Subcutaneous adipose tissue (tissue), 4 donors: ENCODE results near the gene GALR3. TPM values are rescaled to one million over a fixed set of nuclear protein-coding genes. Genes with fewer than 3 reads are reported as not detected.

Experiments used
- total RNA-seq, 4 donors: library from RNA; depleted of rRNA; stranded (reverse); fragments of >200 nt; gene quantifications; one replicate each; pipeline ENCODE4 v1.1.0, GENCODE V29; 2016
- TF ChIP-seq, protein P1 (sequence below): fragments of 450-650 bp; IDR thresholded peaks from one replicate; pipeline ENCODE4 v1.5.1; 2016; ENCODE audit warnings: low read depth, mild to moderate bottlenecking, control low read depth, antibody characterized with exemption, moderate library complexity

Gene GALR3
- total RNA-seq, 4 donors from 2014 or later, result not detected

DNA sequence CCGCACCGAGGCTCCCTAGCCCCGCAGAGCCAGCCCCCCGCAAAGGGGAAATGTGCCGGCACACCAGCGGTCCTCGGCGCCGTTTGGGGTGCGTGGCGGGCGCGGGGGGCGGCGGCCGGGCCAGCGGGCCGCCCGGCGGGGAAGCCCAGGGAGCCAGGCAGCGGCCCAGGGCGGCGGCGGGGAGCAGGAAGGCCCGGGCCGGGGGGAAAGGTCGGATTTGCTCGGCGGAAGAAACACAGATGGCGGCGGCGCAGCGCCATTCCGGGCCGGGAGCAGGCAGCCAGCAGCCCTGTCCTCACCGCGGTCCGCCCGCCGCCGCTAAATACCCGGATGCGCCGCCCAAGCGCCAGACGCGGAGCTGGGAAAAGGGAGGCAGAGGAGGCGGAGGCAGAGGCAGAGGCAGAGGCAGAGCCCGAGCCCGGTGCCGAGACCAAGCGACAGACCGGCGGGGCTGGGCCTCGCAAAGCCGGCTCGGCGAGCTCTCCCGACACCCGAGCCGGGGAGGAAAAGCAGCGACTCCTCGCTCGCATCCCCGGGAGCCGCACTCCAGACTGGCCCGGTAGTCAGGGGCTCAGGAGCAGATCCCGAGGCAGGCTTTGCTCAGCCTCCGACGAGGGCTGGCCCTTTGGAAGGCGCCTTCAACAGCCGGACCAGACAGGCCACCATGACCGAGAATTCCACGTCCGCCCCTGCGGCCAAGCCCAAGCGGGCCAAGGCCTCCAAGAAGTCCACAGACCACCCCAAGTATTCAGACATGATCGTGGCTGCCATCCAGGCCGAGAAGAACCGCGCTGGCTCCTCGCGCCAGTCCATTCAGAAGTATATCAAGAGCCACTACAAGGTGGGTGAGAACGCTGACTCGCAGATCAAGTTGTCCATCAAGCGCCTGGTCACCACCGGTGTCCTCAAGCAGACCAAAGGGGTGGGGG, 18.0 kb upstream of the GALR3 start:
- TF ChIP-seq, protein P1, sequence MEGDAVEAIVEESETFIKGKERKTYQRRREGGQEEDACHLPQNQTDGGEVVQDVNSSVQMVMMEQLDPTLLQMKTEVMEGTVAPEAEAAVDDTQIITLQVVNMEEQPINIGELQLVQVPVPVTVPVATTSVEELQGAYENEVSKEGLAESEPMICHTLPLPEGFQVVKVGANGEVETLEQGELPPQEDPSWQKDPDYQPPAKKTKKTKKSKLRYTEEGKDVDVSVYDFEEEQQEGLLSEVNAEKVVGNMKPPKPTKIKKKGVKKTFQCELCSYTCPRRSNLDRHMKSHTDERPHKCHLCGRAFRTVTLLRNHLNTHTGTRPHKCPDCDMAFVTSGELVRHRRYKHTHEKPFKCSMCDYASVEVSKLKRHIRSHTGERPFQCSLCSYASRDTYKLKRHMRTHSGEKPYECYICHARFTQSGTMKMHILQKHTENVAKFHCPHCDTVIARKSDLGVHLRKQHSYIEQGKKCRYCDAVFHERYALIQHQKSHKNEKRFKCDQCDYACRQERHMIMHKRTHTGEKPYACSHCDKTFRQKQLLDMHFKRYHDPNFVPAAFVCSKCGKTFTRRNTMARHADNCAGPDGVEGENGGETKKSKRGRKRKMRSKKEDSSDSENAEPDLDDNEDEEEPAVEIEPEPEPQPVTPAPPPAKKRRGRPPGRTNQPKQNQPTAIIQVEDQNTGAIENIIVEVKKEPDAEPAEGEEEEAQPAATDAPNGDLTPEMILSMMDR, result no peak

DNA sequence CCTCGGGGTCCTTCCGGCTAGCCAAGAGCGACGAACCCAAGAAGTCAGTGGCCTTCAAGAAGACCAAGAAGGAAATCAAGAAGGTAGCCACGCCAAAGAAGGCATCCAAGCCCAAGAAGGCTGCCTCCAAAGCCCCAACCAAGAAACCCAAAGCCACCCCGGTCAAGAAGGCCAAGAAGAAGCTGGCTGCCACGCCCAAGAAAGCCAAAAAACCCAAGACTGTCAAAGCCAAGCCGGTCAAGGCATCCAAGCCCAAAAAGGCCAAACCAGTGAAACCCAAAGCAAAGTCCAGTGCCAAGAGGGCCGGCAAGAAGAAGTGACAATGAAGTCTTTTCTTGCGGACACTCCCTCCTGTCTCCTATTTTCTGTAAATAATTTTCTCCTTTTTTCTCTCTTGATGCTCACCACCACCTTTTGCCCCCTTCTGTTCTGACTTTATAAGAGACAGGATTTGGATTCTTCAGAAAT, 17.3 kb upstream of the GALR3 start:
- TF ChIP-seq, protein P1, result no peak

DNA sequence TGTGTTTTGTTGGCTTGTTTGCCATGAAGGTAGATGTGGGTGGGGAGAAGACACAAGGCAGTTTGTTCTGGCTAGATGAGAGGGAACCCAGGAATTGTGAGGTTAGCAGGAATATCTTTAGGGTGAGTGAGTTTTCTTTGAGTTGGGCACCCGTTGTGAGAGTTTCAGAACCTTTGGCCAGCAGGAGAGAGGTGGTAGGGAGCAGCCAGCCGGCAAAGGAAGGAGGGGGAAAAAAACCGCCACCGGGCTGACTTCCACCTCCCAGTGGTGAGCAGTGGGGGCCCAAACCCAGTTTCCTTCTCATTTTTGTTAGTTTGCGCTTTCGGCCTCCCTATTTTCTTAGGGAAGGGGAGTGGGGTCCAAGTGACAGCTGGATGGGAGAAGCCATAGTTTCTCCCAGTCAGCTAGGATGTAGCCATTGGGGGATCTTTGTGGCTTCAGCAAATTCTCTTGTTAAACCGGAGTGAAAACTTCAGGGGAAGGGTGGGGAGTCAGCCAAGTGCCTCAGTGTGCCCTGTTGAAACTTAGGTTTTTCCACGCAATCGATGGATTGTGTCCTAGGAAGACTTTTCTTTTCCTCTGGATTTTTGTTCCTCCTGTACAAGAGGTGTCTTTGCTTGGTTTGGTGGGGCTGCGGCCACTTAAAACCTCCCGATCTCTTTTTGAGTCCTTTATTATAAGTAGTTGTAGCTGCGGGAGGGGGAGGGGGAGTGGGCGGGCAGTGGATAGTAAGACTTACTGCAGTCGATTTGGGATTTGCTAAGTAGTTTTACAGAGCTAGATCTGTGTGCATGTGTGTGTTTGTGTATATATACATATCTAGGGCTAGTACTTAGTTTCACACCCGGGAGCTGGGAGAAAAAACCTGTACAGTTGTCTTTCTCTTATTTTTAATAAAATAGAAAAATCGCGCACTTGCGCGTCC, 16.5 kb upstream of the GALR3 start:
- TF ChIP-seq, protein P1, result no peak

DNA sequence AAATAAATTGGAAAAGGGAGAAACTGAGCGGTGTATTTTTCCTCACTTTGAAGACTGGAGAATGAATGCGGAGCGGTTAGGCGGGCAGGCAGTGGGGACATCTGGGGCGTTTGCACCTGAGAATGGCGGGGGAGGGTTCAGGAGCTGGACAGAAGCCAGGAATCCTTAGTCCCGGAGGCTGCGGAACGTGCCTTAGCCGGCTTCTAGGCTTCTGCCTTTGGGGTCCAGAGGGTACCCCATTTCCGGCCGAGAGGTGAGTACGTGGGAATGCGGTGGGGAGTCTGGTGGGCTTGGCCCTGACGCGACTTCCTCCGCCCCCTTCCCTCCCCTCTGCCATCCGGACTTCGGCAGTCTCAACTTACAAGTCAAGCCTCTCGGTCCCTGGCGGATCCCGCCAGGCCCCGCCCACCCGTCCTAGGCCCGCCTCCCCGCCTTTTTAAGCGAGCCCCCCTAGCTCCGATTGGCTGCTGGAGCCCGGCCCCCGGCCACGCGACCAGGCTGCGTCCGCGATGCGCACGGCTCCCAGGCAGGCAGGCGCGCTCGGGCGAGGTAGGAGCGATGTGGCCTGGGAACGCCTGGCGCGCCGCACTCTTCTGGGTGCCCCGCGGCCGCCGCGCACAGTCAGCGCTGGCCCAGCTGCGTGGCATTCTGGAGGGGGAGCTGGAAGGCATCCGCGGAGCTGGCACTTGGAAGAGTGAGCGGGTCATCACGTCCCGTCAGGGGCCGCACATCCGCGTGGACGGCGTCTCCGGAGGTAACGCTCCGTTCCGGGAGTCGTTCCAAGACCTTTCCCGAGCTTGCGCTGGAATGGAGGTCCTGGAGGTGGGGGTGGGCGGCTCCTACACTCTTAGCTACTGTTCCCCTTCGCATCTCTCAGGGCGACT, 15.5 kb upstream of the GALR3 start, which contains the start of gene GCAT:
GCAT (plus strand) TSS at position 525 of the 884 bp plus-strand sequence; CDS start at position 559, 34 bp downstream.
- TF ChIP-seq, protein P1, result no peak

DNA sequence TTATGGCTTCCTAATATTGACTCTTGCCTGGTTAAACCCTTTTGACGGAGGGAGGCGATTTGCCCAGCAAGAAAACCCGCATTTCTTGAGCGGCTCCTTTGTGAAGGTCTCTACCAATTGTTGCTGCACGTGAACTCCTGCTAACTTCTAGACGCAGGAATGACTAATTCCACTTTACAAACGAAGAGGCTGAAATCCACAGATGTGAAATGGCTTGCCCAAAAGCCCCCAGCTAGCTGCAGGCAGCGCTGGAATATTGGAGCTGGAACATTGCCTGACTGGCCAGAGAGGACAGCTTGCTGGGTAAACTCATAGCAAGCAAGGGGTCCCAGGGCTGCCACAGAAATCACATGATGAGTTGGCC, 14.9 kb upstream of the GALR3 start:
- TF ChIP-seq, protein P1, result no peak

DNA sequence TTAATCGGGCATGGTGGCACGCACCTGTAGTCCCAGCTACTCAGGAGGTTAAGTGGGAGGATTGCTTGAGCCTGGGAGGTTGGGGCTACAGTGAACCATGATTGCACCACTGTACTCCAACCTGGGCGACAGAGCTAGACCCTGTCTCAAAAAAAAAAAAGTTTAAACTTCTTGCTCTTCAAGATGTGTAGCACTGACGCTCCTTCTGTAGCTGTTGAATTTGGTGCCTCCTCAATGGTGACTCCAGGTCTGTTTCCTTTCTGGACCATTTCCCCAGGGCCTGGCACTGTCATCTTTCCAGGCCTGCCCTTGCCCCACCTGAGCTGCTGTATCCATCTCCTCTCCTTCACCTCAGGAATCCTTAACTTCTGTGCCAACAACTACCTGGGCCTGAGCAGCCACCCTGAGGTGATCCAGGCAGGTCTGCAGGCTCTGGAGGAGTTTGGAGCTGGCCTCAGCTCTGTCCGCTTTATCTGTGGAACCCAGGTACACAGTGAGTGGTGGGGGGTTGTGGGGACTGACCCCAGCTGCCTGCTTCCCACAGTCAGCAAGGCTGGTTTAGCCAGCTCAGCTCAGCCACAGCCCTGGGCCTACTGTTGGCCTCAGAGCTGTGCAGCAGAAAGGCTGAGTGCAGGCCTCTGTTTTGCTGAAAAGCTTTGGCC, 13.4 kb upstream of the GALR3 start:
- TF ChIP-seq, protein P1, result no peak
